Activated T-helper 1 cell treated with anti-CD3 and anti-CD28 coated beads, Interleukin-2, amount 50 U/mL, for 16 hours (primary cell): ENCODE measurements around the gene MDP1.
A peak's percentile ranks its signal among the peaks of the same experiment; 100 is the strongest.
"Not testable (repeated sequence)": the region's sequence is repeated elsewhere in the genome, so short reads cannot be mapped to it uniquely, and the experiment has no call there.

ENCODE experiments used
- DNase-seq, 2 donors: peaks; one replicate each; pipeline ENCODE4 v3.0.0-alpha.2; 2020; ENCODE audit warnings: low read depth in 1 of 2, low spot score in 1 of 2

The MDP1 gene

DNA sequence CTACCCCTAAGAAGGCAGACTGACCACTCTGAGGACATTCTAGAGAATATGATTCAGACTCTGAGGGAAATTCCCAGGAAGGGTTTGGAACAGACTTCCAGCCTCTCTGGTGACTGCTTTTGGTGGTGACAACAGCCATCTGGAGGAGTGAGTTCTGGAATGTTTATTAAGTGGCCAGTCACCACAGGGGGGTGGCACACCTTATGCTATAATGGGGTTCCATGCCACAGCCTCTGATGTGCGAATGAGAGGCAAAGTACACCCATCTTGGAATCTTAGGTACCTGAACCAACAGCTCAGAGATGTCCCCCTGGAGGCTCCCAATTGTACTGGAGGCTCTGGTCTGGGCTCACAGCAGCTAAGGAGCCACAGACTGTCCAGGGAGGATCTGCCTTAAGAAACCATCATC, 36.0 kb upstream of the MDP1 start:
- no peak for DNase-seq

DNA sequence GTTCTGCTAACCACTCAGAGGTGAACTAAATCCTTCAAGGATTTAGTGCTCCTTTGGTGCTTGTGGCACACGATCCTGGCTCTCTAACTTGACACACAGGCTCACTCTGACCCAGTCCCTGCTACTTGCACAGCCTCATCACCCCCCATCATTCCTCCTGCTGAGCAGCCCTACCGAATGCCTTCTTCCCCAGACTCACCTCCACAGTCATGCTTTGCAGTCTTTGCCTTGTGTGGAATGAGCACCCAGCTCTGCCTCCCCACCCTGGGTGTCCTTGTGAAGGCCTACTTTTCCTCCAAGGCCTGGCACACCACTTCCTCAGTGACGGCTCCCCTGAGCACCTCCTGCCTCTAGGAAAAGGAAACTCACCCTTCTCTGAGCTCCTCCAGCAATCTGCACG, 34.5 kb upstream of the MDP1 start:
- no peak for DNase-seq

DNA sequence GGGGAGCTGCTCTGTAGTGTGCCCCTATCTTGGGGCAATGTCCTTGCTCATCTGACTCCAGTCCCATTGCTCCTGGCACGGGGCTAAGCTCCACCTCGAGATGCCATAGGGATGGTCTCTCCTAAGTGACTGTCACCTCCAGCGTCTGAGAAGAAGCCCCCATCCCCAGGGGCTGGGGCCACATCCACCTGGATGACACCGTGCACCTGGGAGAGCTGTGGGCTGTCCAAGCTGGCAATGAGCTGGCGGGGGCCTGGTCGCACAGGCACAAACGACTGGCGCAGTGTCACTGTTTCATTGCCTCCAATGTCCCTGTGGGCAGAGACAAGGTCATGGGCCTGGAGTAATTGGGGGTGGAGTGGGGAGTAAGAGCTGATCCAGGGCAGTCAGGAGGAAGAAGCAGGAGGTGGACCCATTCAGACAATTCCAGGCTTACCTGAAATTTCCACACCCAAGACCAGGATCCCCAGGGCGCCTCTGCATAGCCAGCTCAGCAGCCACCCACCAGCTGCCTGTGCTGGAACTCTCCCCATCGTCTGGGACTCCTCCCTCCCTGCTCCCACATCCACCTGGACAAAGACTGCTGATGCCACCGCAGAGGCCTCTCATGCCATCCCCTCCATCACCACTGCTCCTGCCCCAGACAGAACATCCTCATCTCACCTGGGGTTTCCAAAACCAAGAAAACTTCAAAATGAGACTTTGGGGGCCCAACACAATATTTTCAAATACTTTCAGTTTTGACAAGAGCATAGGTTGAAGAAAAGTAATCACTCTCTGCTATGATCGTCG, 33.6 kb upstream of the MDP1 start:
- DNase-seq = no peak

DNA sequence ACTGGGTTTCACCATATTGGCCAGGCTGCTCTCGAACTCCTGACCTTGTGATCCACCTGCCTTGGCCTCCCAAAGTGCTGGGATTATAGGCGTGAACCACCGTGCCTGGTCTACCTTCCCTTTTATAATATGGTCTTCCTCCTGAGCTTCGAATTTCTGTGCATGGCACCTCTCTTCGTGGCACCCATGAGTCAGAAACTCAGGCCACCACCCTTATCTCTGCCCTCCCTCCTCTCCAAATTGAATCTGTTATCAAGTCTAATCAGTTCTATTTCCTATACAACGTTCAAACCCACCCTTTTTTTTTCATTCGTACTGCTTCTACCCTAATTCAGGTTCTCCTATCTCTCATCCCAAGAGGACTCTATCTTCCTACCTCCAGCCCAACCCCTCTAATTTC, 31.6 kb upstream of the MDP1 start:
- DNase-seq = no peak

DNA sequence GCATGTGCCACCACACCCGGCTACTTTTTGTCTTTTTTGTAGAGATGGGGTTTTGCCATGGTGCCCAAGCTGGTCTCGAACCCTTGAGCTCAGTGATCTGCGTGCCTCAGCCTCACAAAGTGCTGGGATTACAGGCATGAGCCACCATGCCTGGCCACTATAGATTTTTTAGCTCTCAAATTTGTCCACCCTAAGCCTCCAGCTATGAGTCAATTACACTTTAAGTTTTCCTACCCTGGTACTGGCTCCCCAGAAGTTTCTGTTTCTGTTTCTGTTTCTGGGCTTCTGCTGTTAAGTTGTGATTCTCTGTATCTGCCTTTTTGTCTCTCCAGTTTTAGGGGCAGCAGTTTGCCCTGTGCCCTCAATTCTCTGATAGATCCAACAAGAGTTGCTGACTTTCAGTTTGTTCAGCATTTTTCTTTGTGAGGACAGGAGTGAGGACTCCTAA, 30.9 kb upstream of the MDP1 start:
- DNase-seq = no peak

DNA sequence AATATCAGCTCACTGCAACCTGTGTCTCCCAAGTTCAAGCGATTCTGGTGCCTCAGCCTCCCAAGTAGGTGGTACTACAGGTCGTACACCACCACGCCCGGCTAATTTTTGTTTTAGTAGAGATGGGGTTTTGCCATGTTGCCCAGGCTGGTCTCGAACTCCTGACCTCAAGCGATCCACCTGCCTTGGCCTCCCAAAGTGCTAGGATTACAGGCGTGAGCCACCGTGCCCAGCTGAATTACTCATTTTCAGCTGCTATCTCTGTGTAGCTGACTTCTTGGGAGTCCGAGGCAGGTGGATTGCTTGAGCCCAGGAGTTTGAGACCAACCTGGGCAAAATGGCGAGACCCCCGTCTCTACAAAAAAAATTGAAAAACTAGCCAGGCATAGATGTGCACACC, 29.5 kb upstream of the MDP1 start:
- not testable (repeated sequence) for DNase-seq

DNA sequence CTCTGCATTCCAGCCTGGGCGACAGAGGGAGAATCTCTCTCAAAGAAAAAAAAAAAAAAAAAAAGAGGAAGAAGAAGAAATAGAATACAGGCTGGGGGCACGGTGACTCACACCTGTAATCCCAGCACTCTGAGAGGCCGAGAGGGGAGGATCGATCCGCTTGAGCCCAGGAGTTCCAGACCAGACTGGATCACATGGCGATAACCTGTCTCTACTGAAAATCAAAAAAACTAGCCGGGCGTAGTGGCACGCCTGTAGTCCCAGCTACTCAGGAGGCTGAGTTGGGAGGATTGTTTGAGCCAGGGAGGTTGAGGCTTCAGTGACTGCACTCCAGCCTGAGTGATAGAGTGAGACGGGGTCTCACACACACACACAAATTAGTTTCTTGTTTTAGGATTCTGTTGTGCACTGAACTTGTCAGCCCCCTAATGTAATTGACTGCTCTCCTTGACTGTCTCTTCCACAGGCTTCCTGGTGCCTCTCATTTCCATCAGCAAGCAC, 27.5 kb upstream of the MDP1 start:
- DNase-seq = no peak

DNA sequence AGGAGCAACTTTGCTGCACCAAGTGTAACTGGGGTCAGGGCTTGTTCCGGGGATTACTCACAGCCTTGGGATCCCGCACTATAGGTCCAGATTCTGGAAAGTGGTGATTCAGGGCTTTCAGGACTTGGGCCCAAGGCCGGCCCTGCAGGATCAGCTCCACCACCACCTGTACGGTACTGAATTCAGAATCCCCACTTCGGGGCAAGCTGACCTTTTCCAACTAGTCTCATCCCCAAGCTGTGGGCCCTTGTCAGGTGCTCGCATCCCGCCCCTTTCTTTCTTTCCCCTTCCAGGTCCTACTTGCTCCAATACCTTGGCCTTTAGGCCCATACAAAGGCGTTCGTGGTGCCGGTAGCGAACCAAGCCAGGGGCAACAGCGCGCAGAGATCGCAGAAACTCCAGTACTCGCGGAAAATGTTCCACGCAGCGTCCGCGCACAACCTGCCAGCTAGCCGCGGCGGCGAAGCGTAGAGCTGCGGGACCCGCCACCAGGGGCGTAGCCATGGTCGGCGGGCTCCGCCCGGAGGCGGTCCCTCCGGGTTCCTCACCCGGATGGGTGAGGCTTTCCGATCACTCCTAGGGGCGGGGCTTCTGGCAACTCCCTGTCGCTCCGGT, 26.1 kb upstream of the MDP1 start:
- peak; percentile 84 to 87 for DNase-seq

DNA sequence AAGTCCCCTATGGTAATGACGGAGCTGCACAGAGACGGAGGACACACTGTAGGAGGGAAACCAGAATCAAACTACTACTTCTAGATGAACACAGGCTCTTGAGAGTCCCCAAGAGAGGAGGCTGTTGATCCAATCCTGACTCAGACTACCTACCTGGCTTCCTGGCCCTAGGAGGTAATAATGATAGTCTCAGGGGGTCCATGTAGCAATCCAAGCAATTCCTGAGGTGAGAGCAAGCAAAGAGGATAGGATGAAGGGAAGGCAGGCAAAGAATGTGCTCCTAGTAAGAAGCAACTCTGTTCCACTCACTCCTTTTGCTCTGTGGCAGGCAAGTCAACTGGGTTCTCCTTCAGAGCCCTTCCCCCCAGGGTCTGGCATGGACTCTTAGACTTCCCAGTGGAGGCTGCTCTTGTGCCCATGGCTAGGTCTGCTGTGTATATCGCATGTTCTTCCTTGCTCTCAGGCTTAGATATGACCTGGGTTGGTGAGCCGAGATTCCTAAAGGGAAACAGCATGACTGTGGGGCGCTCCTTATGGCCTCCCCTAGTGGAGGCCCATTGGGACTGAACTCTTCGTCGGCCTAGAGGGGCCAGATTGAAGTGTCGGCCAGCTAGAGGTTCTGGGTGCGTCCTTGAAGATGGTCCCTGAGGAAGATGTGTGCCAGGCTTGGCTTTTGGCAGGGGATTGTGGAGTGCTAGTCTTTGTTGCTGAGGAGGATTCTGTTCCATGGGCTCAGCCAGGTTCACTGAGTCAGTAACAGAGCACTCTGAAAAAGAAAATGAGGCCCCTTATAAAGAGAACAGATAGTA, 24.4 kb upstream of the MDP1 start:
- no peak for DNase-seq

DNA sequence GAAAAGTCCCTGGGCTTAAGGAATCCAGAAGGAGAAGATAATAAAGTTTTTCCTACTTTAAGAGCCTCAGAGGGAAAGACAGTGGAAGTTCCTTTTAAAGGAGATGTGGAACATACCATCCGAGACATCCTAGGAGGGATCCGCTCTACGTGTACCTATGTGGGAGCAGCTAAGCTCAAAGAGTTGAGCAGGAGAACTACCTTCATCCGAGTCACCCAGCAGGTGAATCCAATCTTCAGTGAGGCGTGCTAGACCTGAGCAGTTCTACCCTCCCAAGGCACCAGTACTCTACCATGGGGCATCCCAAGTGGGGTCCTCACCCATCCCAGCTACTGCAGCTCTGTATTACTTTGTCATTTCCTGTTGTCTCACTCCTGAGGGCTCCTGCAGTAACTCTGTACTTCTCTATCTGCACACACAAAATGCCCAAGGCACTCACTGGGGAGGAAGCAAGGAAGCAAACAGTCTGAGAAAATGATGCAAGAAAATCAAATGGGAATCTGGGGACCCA, 22.7 kb upstream of the MDP1 start:
- no peak for DNase-seq

DNA sequence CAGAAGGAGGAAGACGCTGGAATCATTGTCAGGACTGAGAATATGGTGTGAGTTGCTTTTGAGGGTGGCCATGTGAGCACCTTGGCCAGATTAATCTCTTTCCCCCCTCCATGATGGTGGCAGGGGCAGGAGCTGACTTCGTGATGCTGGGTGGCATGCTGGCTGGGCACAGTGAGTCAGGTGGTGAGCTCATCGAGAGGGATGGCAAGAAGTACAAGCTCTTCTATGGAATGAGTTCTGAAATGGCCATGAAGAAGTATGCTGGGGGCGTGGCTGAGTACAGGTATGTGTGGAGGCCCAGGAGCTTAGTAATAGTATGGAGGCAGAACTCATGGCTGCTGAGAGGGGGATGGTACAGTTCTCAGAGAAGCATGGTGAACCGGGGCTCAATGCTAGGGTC, 22.3 kb upstream of the MDP1 start:
- DNase-seq = no peak

DNA sequence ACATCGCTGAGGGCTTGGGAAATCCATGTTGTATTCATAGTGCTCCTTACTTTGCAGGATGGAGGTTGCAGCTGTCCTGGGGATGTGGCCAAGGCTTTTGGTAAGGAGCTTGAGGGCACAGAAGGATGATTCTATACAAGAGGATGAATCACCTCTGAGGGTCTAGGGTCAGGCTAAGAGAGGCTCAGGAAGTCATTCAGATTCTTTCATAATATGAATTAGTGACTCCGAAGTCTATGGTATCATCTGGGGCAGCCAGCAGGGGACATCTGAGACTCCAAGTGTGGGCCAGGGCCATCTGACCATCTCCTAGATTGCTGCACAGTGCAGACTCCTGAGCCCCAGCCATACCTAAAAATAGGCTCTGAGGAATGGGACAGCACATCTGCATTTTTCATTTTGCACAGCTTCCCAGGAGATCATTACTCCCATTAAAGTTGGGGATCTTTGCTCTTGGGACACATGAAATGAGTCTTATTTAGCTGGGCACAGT, 21.6 kb upstream of the MDP1 start:
- DNase-seq = no peak

DNA sequence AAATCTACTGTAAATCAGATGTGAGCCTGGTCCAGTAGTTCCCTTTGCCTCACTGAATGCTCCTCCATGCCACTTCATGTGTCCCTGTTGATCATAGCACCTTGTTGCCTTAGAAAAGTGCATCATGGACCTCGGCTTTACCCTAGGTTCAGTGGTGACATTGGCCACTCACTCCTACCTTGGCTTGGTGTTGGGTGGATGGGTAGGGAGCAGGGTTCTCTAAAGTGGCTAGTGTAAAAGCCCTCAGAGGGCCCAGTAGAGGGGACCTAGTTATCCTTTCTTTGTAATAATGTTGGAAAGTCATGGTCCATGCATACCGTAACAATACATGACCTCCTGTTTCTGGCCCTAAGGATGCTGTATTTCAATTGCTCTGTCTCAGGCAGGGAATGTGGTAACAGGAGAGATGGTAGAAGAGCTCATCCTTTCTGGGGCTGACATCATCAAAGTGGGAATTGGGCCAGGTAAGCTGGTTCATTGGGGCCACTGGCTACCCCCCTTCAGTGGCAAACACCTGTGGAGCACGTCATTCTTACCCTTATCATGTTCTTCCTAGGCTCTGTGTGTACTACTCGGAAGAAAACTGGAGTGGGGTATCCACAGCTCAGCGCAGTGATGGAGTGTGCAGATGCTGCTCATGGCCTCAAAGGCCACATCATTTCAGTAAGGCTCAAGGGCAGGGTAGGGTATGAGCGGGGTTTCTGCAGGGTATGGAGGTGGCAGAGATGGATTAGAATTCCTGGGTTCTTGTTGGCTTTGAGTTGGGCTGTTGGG, 21.0 kb upstream of the MDP1 start:
- DNase-seq = no peak

DNA sequence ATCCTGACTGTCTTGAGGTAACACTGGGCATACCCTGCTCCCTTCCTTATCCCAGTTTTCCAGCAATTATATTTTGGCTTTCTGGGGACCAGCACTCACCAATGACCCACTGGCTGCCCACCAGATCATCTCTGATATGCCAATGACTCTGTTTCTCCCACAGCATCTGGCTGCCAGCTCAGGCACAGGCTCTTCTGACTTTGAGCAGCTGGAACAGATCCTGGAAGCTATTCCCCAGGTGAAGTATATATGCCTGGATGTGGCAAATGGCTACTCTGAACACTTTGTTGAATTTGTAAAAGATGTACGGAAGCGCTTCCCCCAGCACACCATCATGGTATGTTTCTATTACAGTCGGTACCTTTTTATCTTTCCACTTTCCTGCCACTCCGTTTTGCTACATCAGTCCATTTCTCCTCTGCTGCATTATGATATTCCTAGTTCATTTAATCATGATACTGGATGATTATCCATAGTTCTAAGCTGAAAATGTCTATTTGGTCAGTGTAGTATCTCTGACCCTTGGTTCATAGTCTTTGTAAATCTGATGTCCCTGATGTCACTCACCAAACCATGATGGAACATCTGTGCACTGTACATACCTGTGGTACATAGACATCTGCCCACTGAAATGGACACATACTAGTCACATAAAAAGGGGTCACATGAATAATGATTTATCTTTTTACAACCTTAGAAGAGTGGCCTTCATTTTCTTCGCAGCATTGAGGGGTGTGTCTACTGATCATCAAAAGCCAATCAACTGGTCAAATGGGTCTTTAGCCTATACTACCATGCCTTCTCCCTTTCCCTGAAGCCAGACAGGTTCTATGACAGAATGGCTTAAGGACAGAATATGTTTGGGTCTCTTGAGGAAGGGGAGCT, 20.2 kb upstream of the MDP1 start:
- no peak for DNase-seq

DNA sequence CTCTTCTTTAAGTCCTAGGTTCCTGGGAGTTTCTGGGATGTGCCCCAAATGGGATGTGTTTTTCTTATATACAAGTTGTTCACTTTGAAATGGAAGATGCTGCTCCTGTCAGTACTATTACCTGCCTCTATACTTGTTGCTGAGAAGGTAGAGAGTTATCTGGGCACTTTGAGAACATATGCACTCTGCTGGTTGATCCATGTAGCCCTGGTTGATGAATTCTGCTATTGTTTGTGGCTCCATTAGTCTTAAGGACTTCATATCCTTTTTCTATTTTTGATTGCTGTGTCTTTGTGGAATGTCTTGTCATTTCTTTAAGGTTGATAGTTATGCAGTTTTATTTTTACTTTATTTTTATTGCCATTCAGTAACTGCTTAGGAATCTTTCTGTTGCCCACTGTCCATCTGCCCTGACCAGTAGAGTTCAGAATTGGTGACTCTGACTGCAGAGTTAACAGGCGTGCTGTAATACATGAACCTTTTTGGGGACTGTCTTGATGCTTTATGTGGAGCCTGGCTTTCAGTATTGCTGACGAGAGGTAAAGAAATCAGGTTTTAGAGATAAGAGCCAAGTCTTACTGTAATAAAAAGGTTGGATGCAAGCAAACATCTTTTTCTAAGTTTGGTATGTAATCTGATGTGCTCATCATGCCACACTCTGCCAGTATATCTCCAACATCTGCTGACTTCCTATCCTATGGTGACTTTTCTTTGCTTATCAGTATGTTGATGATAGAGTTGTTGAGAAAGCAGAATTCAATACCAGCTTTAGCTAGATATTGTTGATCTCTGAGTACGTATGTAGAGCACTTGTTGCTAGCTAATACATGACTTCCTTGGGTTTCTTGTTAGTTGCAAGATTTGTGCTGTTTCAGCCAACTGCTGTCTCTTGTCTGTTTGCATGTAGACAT, 18.5 kb upstream of the MDP1 start:
- no peak for DNase-seq

DNA sequence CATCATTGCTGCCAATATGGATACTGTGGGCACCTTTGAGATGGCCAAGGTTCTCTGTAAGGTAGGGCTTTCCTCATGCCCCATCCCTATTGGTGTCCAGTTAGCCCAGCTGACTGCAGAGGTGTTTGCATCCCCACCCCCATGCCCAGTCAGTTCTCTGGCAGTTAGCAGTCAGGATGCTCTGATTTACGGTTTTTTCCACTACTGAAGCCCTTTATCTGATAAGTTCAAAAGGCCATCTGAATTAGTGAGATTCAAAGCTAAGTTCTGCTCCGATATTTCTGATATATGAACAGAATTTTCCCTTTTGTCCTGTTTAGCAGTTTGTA, 17.6 kb upstream of the MDP1 start:
- no peak for DNase-seq

DNA sequence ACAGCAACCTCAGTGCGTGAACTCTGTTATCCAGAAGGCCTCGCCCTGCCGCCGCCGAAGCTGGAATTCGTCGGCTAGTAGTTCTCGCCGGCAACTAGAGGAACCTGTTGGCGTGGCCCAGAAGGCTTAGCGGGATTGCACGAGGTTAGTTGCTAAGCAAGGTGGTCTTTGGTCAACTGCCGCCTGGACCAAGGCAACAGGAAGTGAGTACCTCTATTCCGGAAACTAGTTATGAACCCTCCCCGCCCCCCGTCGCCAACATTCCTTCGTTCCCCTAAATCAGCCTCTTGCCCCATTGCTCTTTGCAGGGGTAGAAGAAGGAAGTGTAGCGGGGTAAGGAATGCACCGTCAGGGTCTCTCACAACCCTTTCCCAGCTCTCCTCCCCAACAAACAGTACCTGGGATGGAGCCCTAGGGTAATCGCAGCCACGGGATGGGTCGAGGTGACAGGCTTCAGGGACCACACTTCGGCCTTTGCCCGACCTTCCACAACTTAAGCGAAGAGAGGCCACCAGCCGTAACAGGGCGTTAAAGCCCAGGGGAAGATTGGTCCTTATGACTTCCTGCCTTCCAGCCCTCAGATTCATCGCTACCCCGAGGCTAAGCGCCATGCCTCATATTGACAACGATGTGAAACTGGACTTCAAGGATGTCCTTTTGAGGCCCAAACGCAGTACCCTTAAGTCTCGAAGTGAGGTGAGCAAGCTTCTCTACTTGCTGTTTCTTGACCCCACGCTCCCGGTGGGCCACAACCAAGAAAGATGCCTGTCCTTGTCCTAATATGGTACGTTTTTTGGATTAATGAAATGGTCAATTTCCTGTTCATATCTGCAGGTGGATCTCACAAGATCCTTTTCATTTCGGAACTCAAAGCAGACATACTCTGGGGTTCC, 17.0 kb upstream of the MDP1 start, which contains the start of gene GMPR2:
TSS of gene GMPR2 (plus strand) at position 285 of the 893 bp plus-strand sequence. CDS start at position 610, 325 bp downstream.
- no peak for DNase-seq
